Neuronal stem cell (in vitro differentiated cells): ENCODE results near the gene SCYL1.

Source experiments
- DNase-seq: peaks from one replicate; pipeline ENCODE4 v3.0.0-alpha.2; 2013; ENCODE audit warnings: low spot score
- H2AFZ ChIP-seq: one replicate; pipeline ENCODE4 v1.6.1; 2013; ENCODE audit warnings: mild to moderate bottlenecking, low read length, inconsistent platforms
- H2AK5ac ChIP-seq: 2 replicates; pipeline ENCODE4 v1.6.1; 2013; ENCODE audit warnings: low read depth, mild to moderate bottlenecking, inconsistent platforms, low read length, moderate library complexity, mixed read lengths
- H2BK120ac ChIP-seq: 2 replicates; pipeline ENCODE4 v1.6.1; 2013; ENCODE audit warnings: low read depth, mild to moderate bottlenecking, inconsistent platforms, low read length, moderate library complexity, mixed read lengths
- H2BK12ac ChIP-seq: one replicate; pipeline ENCODE4 v1.6.1; 2013; ENCODE audit warnings: low read length, inconsistent platforms
- H2BK15ac ChIP-seq: 2 replicates; pipeline ENCODE4 v1.6.1; 2013; ENCODE audit warnings: mild to moderate bottlenecking, low read length, inconsistent platforms, mixed read lengths
- H2BK5ac ChIP-seq: one replicate; pipeline ENCODE4 v1.6.1; 2013; ENCODE audit warnings: inconsistent platforms, mild to moderate bottlenecking, low read length, moderate library complexity
- H3K14ac ChIP-seq: one replicate; pipeline ENCODE4 v1.6.1; 2013; ENCODE audit warnings: low read length, inconsistent platforms
- H3K18ac ChIP-seq: 2 replicates; pipeline ENCODE4 v1.6.1; 2013; ENCODE audit warnings: low read length, inconsistent platforms
- H3K23ac ChIP-seq: 2 replicates; pipeline ENCODE4 v1.6.1; 2013; ENCODE audit warnings: low read depth, mild to moderate bottlenecking, mixed read lengths, low read length, inconsistent platforms; ENCODE audit not compliant: poor library complexity
- H3K27ac ChIP-seq: replicated peaks from 3 replicates; pipeline ENCODE4 v1.5.1; 2013; ENCODE audit warnings: low read length, inconsistent platforms
- H3K27me3 ChIP-seq, 3 experiments: 2 replicates each; pipeline ENCODE4 v1.6.1; 2013; ENCODE audit warnings: low read length in 3 of 3, mild to moderate bottlenecking in 2 of 3, inconsistent platforms in 1 of 3, low read depth in 1 of 3, mixed read lengths in 1 of 3, moderate library complexity in 1 of 3; ENCODE audit not compliant: control insufficient read depth in 3 of 3, insufficient read depth in 3 of 3
- H3K36me3 ChIP-seq, 2 donors: replicated peaks in 1 of 2; 2 replicates each; pipeline ENCODE4 v1.6.1; 2013; ENCODE audit warnings: low read length in 2 of 2; ENCODE audit not compliant: control insufficient read depth in 2 of 2, insufficient read depth in 2 of 2
- H3K4ac ChIP-seq: 2 replicates; pipeline ENCODE4 v1.6.1; 2013; ENCODE audit warnings: inconsistent platforms, mild to moderate bottlenecking, low read length, moderate library complexity
- H3K4me1 ChIP-seq, 2 donors: 1 replicate in 1 of 2; 2 replicates in 1 of 2; pipeline ENCODE4 v1.6.1; 2013; ENCODE audit warnings: low read length in 2 of 2, low read depth in 1 of 2; ENCODE audit not compliant: control insufficient read depth in 2 of 2, insufficient read depth in 1 of 2
- H3K4me2 ChIP-seq: one replicate; pipeline ENCODE4 v1.6.1; 2013; ENCODE audit warnings: mild to moderate bottlenecking, low read length, inconsistent platforms; ENCODE audit not compliant: insufficient read depth, poor library complexity, severe bottlenecking
- H3K4me3 ChIP-seq, 2 donors: 2 replicates each; pipeline ENCODE4 v1.5.1; 2013; ENCODE audit warnings: low read length in 2 of 2, mild to moderate bottlenecking in 2 of 2, inconsistent platforms in 1 of 2, moderate library complexity in 1 of 2
- H3K79me1 ChIP-seq: one replicate; pipeline ENCODE4 v1.6.1; 2013; ENCODE audit warnings: low read depth, mild to moderate bottlenecking, inconsistent platforms, low read length, moderate library complexity
- H3K9ac ChIP-seq: one replicate; pipeline ENCODE4 v1.6.1; 2013; ENCODE audit warnings: mild to moderate bottlenecking, low read depth, low read length, inconsistent platforms; ENCODE audit not compliant: poor library complexity
- H3K9me3 ChIP-seq, 2 donors: replicated peaks in 1 of 2; 2 replicates each; pipeline versions ENCODE3 to v1.6.1; 2013; ENCODE audit warnings: low read length in 2 of 2, mild to moderate bottlenecking in 2 of 2, inconsistent platforms in 1 of 2, low read depth in 1 of 2, mixed read lengths in 1 of 2, moderate library complexity in 1 of 2; ENCODE audit not compliant: control insufficient read depth in 2 of 2, insufficient read depth in 1 of 2
- H4K8ac ChIP-seq: one replicate; pipeline ENCODE4 v1.6.1; 2013; ENCODE audit warnings: low read depth, mild to moderate bottlenecking, inconsistent platforms, low read length, moderate library complexity
- H4K91ac ChIP-seq: one replicate; pipeline ENCODE4 v1.6.1; 2013; ENCODE audit warnings: low read length, low read depth, mild to moderate bottlenecking, inconsistent platforms; ENCODE audit not compliant: poor library complexity
- WGBS, 2 donors: extraction: QIAGEN DNeasy Blood & Tissue Kit; methylation state at CpG; one replicate each; pipeline ENCODE4 v1.1.7; 2013; ENCODE audit warnings: missing lambda C conversion rate in 2 of 2, mixed read lengths in 1 of 2; ENCODE audit not compliant: insufficient read length in 2 of 2, insufficient replicate concordance in 1 of 2; ENCODE audit errors: extremely low coverage in 2 of 2; 5-methylcytosine and 5-hydroxymethylcytosine counted together

SCYL1 gene

GRCh38 chr11:65565624-65566453, 41.0 kb downstream of the SCYL1 start:
- no peak for DNase-seq
- H2AFZ ChIP-seq = no peak overlapping the region
- H3K79me1 ChIP-seq = no peaks in the 10 kb centered on the region
- no peak overlapping the region for H4K91ac ChIP-seq
- no peak overlapping the region for H3K4me2 ChIP-seq
- H2BK12ac ChIP-seq = no peak overlapping the region
- H3K27me3 ChIP-seq = no peaks in the 10 kb centered on the region
- H3K4ac ChIP-seq = no peak overlapping the region
- H2AK5ac ChIP-seq = no peak overlapping the region
- WGBS, 2 donors = no CpG with 5 or more reads among the region's 7 CpGs
- H4K8ac ChIP-seq = no peak overlapping the region
- H3K4me3 ChIP-seq = no peak overlapping the region
- H3K14ac ChIP-seq = no peak overlapping the region
- H3K18ac ChIP-seq = no peak overlapping the region
- no peak overlapping the region for H3K9ac ChIP-seq
- no peak overlapping the region for H3K27ac ChIP-seq
- no peak overlapping the region for H3K23ac ChIP-seq
- no peaks in the 10 kb centered on the region for H3K36me3 ChIP-seq
- no peaks in the 10 kb centered on the region for H3K9me3 ChIP-seq
- no peak overlapping the region for H2BK5ac ChIP-seq
- peaks cover 18 to 19% of the 10 kb centered on the region in 2 donors for H3K4me1 ChIP-seq
- H2BK120ac ChIP-seq = no peak overlapping the region
- no peak overlapping the region for H2BK15ac ChIP-seq

- Histone ChIP-seq H3K79me1 (peaks cover 7% of the 10 kb centered on the region), H2BK15ac (peak overlapping the region; percentile 7), H2BK12ac (no peak overlapping the region), H2AFZ (peak overlapping the region; percentile 74), H4K91ac (no peak overlapping the region), H3K4me2 (peak overlapping the region; percentile 88), H3K4ac (no peak overlapping the region), H3K27ac (peak overlapping the region; percentile 96), H2BK5ac (peak overlapping the region; percentile 57), H3K4me1 (peaks cover 28 to 30% of the 10 kb centered on the region in 2 donors), H3K23ac (no peak overlapping the region), H3K14ac (peak overlapping the region; percentile 3), H4K8ac (no peak overlapping the region), H3K9ac (peak overlapping the region; percentile 94), H3K9me3 (no peaks in the 10 kb centered on the region), H2AK5ac (no peak overlapping the region), H3K18ac (peak overlapping the region; percentile 95), H3K27me3 (peaks cover 0 to 2% (median 0%) of the 10 kb centered on the region in 3 experiments), H2BK120ac (no peak overlapping the region), H3K4me3 (peak overlapping the region; percentile 80 to 92), H3K36me3 (peaks cover 4 to 5% of the 10 kb centered on the region in 2 donors)
- DNase-seq = no peak
- no CpG with 5 or more reads among the region's 28 CpGs for WGBS, 2 donors
These were observed 44.5 kb downstream of the SCYL1 start for GRCh38 chr11:65569164-65569972.

- H3K4me3 ChIP-seq = peak within 1 kb of the TSS; percentile 80 to 92
- no CpG with 5 or more reads among the region's 89 CpGs for WGBS, 2 donors
These were observed 45.4 kb downstream of the SCYL1 start, which contains the start of gene ZNRD2 for GRCh38 chr11:65569973-65570918. ZNRD2 (plus strand) TSS chr11:65570477; CDS start chr11:65570492, 15 bp downstream.

More at GRCh38 chr11:65569973-65570918, 45.4 kb downstream of the SCYL1 start, which contains the start of gene ZNRD2:
- H3K4me1 ChIP-seq = peaks cover 30 to 32% of the 10 kb centered on the region in 2 donors
- H3K4me2 ChIP-seq = peak within 1 kb of the TSS; percentile 88
- H3K9ac ChIP-seq = peak within 1 kb of the TSS; percentile 94
- peak; percentile 98 for DNase-seq
- peaks cover 0 to 9% (median 3%) of the 10 kb centered on the region in 3 experiments for H3K27me3 ChIP-seq
- peaks cover 7% of the 10 kb centered on the region for H3K79me1 ChIP-seq
- peak within 1 kb of the TSS; percentile 57 for H2BK5ac ChIP-seq
- H4K8ac ChIP-seq = no peak within 1 kb of the TSS
- peak within 1 kb of the TSS; percentile 65 for H2AK5ac ChIP-seq
- H4K91ac ChIP-seq = no peak within 1 kb of the TSS
- H3K36me3 ChIP-seq = peaks cover 4 to 12% of the 10 kb centered on the region in 2 donors
- peak within 1 kb of the TSS; percentile 96 for H3K27ac ChIP-seq
- peak within 1 kb of the TSS; percentile 74 for H2AFZ ChIP-seq
- no peak within 1 kb of the TSS for H2BK120ac ChIP-seq
- H3K14ac ChIP-seq = peak within 1 kb of the TSS; percentile 85
- peak within 1 kb of the TSS; percentile 95 for H3K18ac ChIP-seq
- no peak within 1 kb of the TSS for H2BK12ac ChIP-seq
- H3K9me3 ChIP-seq = no peaks in the 10 kb centered on the region
- H3K4ac ChIP-seq = no peak within 1 kb of the TSS
- peak within 1 kb of the TSS; percentile 7 for H2BK15ac ChIP-seq
- peak within 1 kb of the TSS; percentile 94 for H3K23ac ChIP-seq
